Measurements from ENCODE around the gene RRP36. TPM values are rescaled to one million over a fixed set of nuclear protein-coding genes. Genes with fewer than 3 reads are reported as not detected.

Gene RRP36
- total and polyA plus RNA-seq, 9 of the 15 experiments (the other 6 are each of a cell fraction or from before 2014, with no cell fraction given) = 27.6 to 150 (median 114) TPM

DNA sequence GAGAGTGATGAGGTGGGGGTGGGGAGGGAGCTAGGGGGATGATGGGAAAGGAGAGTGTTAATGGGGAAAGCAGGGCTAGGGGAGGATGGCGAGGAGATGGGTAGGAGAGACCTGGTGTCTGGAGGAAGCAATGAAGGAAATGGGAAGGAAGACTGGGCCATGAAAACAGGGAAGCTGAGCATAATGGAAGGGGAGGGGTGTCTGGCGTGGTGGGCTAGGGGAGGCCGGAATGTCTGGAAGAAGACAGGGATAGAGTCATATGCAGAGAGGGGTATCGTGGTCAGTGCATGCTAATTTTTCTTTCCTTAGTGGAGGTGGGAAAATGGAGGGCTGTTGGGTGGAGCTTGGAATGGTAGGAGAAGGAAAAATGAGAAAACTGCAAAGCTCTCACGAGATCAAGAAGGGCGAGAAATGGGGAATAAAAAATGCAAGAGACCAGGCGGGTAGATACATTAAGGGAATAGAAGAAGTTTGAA lies 7.0 kb upstream of the RRP36 start (continued):
- TF ChIP-seq MCM3 (IDR thresholded peaks at IDR 0.05) (no peak), POLR2B (IDR thresholded peaks at IDR 0.05; ENCODE audit: low read depth, partially characterized antibody) (peak; percentile 47), SMAD2 (IDR thresholded peaks at IDR 0.05; ENCODE audit: low read depth, low read length) (no peak), OTX1 (CRISPR knock-in tag; IDR thresholded peaks at IDR 0.05) (peak; percentile 94), CAMTA2 (CRISPR knock-in tag; conservative IDR thresholded peaks at IDR 0.05) (no peak), NCOR1 (IDR thresholded peaks at IDR 0.05) (peak; percentile 55; the same call in 1 of the 2 replicates), ZNF197 (CRISPR knock-in tag; IDR thresholded peaks at IDR 0.05; ENCODE audit: low read depth) (no peak), EHMT2 (IDR thresholded peaks at IDR 0.05) (peak; percentile 77; the same call in 1 of the 2 replicates), CEBPG (CRISPR knock-in tag; IDR thresholded peaks at IDR 0.05) (no peak), CEBPG (tag; conservative IDR thresholded peaks at IDR 0.05 in 1 of 2, IDR thresholded peaks at IDR 0.05 in 1 of 2) (no peak), ZFP36 (IDR thresholded peaks at IDR 0.05; ENCODE audit: low read depth, low read length, partially characterized antibody) (no peak), RB1 (IDR thresholded peaks at IDR 0.05; ENCODE audit: low read depth) (no peak), MAZ (CRISPR knock-in tag; conservative IDR thresholded peaks at IDR 0.05 in 1 of 2, IDR thresholded peaks at IDR 0.05 in 1 of 2) (no peak), ZNF124 (CRISPR knock-in tag; IDR thresholded peaks at IDR 0.05) (no peak), BDP1 (IDR thresholded peaks at IDR 0.05; ENCODE audit: insufficient read depth, insufficient read length) (no peak), GATAD2B (IDR thresholded peaks at IDR 0.05; ENCODE audit: borderline replicate concordance) (no peak), ZNF584 (CRISPR knock-in tag; IDR thresholded peaks at IDR 0.05; ENCODE audit: low read depth) (no peak), PML (IDR thresholded peaks at IDR 0.05; ENCODE audit: low read length) (no peak), MYC (IDR thresholded peaks at IDR 0.05; ENCODE audit: low read depth, low read length) (no peak), MYC (CRISPR knock-in tag; IDR thresholded peaks at IDR 0.05; ENCODE audit: borderline replicate concordance, low read depth) (no peak), HDAC8 (tag; IDR thresholded peaks at IDR 0.05) (no peak)
- TF ChIP-seq, protein P1, sequence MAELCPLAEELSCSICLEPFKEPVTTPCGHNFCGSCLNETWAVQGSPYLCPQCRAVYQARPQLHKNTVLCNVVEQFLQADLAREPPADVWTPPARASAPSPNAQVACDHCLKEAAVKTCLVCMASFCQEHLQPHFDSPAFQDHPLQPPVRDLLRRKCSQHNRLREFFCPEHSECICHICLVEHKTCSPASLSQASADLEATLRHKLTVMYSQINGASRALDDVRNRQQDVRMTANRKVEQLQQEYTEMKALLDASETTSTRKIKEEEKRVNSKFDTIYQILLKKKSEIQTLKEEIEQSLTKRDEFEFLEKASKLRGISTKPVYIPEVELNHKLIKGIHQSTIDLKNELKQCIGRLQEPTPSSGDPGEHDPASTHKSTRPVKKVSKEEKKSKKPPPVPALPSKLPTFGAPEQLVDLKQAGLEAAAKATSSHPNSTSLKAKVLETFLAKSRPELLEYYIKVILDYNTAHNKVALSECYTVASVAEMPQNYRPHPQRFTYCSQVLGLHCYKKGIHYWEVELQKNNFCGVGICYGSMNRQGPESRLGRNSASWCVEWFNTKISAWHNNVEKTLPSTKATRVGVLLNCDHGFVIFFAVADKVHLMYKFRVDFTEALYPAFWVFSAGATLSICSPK (IDR thresholded peaks at IDR 0.05; ENCODE audit: borderline replicate concordance) = peak; percentile 55; the same call in 1 of the 2 replicates
- TF ChIP-seq, protein P2, sequence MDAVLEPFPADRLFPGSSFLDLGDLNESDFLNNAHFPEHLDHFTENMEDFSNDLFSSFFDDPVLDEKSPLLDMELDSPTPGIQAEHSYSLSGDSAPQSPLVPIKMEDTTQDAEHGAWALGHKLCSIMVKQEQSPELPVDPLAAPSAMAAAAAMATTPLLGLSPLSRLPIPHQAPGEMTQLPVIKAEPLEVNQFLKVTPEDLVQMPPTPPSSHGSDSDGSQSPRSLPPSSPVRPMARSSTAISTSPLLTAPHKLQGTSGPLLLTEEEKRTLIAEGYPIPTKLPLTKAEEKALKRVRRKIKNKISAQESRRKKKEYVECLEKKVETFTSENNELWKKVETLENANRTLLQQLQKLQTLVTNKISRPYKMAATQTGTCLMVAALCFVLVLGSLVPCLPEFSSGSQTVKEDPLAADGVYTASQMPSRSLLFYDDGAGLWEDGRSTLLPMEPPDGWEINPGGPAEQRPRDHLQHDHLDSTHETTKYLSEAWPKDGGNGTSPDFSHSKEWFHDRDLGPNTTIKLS (IDR thresholded peaks at IDR 0.05; ENCODE audit: borderline replicate concordance, low read depth) = no peak
- TF ChIP-seq, protein P3, sequence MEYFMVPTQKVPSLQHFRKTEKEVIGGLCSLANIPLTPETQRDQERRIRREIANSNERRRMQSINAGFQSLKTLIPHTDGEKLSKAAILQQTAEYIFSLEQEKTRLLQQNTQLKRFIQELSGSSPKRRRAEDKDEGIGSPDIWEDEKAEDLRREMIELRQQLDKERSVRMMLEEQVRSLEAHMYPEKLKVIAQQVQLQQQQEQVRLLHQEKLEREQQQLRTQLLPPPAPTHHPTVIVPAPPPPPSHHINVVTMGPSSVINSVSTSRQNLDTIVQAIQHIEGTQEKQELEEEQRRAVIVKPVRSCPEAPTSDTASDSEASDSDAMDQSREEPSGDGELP (CRISPR knock-in tag; IDR thresholded peaks at IDR 0.05; ENCODE audit: borderline replicate concordance) = no peak

All from K562 (cell line).